ENCODE measurements around the gene CCDC24.

CCDC24 gene

GRCh38 chr1:43962324-43962723, 29.1 kb upstream of the CCDC24 start:
- DNase-seq = peak in 23 of 56 donors; percentile 8 to 65 (median 36)

GRCh38 chr1:43963006-43963405, 28.4 kb upstream of the CCDC24 start:
- DNase-seq = no peak

- no peak for DNase-seq
Observed at GRCh38 chr1:43963890-43964289, 27.5 kb upstream of the CCDC24 start.

GRCh38 chr1:43965316-43965715, 26.1 kb upstream of the CCDC24 start:
- DNase-seq = no peak

GRCh38 chr1:43968348-43968948, 23.0 kb upstream of the CCDC24 start:
- DNase-seq = no peak

- no peak for DNase-seq
Observed at GRCh38 chr1:43969416-43969745, 22.0 kb upstream of the CCDC24 start.

- DNase-seq = peak; percentile 41 to 99 (median 96)
Observed at GRCh38 chr1:43969746-43970466, 21.5 kb upstream of the CCDC24 start, which contains the start of gene DPH2. DPH2 (plus strand) TSS chr1:43970010; CDS start chr1:43970176, 166 bp downstream.

GRCh38 chr1:43970502-43970901, 20.9 kb upstream of the CCDC24 start:
- DNase-seq = no peak

- DNase-seq = no peak
Observed at GRCh38 chr1:43970911-43971310, 20.5 kb upstream of the CCDC24 start.

GRCh38 chr1:43971336-43971980, 19.9 kb upstream of the CCDC24 start:
- no peak for DNase-seq

- peak in 1 of 56 donors; percentile 61 for DNase-seq
Observed at GRCh38 chr1:43973981-43974442, 17.4 kb upstream of the CCDC24 start.

GRCh38 chr1:43974443-43975248, 16.8 kb upstream of the CCDC24 start, which contains the start of gene ATP6V0B:
ATP6V0B (plus strand) TSS chr1:43974960; CDS start chr1:43975041, 81 bp downstream.
- DNase-seq = peak; percentile 81 to 99 (median 94)

GRCh38 chr1:43975249-43975961, 16.0 kb upstream of the CCDC24 start:
- peak in 25 of 56 donors; percentile 10 to 60 (median 44) for DNase-seq

GRCh38 chr1:43976045-43976444, 15.4 kb upstream of the CCDC24 start:
- no peak for DNase-seq

- no peak for DNase-seq
Observed at GRCh38 chr1:43976890-43977289, 14.5 kb upstream of the CCDC24 start.

- DNase-seq = no peak
Observed at GRCh38 chr1:43977376-43978263, 13.8 kb upstream of the CCDC24 start.

- no peak for DNase-seq
Observed at GRCh38 chr1:43978264-43978550, 13.2 kb upstream of the CCDC24 start.

GRCh38 chr1:43978551-43979260, 12.7 kb upstream of the CCDC24 start, which contains the start of gene B4GALT2:
B4GALT2 (plus strand) TSS chr1:43979210; CDS start chr1:43981161, 1,951 bp downstream.
- DNase-seq = peak in 23 of 56 donors; percentile 9 to 68 (median 43)

GRCh38 chr1:43979261-43979527, 12.2 kb upstream of the CCDC24 start:
- peak in 1 of 56 donors; percentile 36 for DNase-seq

Measured in amygdala (tissue), 56 donors.